GM18499 (cell line): ENCODE results near the gene TAS2R50.
"Not testable (repeated sequence)": the region's sequence is repeated elsewhere in the genome, so short reads cannot be mapped to it uniquely, and the experiment has no call there.

Experiments used
- ATAC-seq: cut with Tn5 transposase; IDR thresholded peaks from one replicate; pipeline ENCODE4 v1.9.1; 2021; ENCODE audit warnings: moderate number of reproducible peaks; ENCODE audit not compliant: insufficient read depth, unreplicated experiment

Gene TAS2R50

GRCh38 chr12:10986812-10987211, at the start of gene TAS2R50:
TAS2R50 (minus strand) TSS chr12:10986912; CDS start chr12:10986860, 52 bp downstream.
- no peak for ATAC-seq

GRCh38 chr12:11033959-11034358, 47.2 kb upstream of the TAS2R50 start:
- not testable (repeated sequence) for ATAC-seq

GRCh38 chr12:11031307-11031706, 44.6 kb upstream of the TAS2R50 start, which contains the start of gene TAS2R31:
TAS2R31 (minus strand) TSS chr12:11031407; CDS start chr12:11031335, 72 bp downstream.
- no peak for ATAC-seq

- ATAC-seq, result no peak
These were observed 39.4 kb upstream of the TAS2R50 start for GRCh38 chr12:11026118-11026517.

- ATAC-seq, result no peak
These were observed 36.7 kb upstream of the TAS2R50 start for GRCh38 chr12:11023387-11023786.

- no peak for ATAC-seq
These were observed 35.8 kb upstream of the TAS2R50 start, which contains the start of gene TAS2R19 for GRCh38 chr12:11022520-11022919. TAS2R19 (minus strand) TSS chr12:11022620; CDS start chr12:11022571, 49 bp downstream.

- ATAC-seq, result no peak
These were observed 30.2 kb upstream of the TAS2R50 start for GRCh38 chr12:11016937-11017336.

- no peak for ATAC-seq
These were observed 29.2 kb upstream of the TAS2R50 start for GRCh38 chr12:11015775-11016430.

GRCh38 chr12:11014234-11014633, 27.5 kb upstream of the TAS2R50 start:
- no peak for ATAC-seq

- ATAC-seq, result no peak
These were observed 20.9 kb upstream of the TAS2R50 start for GRCh38 chr12:11007608-11008007.

- no peak for ATAC-seq
These were observed 11.5 kb upstream of the TAS2R50 start, which contains the start of gene TAS2R20 for GRCh38 chr12:10998204-10998603. TAS2R20 (minus strand) TSS chr12:10998304; CDS start chr12:10997875, 429 bp downstream.

- no peak for ATAC-seq
These were observed 7.6 kb upstream of the TAS2R50 start for GRCh38 chr12:10994307-10994706.

GRCh38 chr12:10989107-10989506, 2.4 kb upstream of the TAS2R50 start:
- ATAC-seq, result no peak

GRCh38 chr12:10982244-10982643, 4.5 kb downstream of the TAS2R50 start:
- no peak for ATAC-seq

GRCh38 chr12:10974965-10975364, 11.7 kb downstream of the TAS2R50 start:
- no peak for ATAC-seq

- no peak for ATAC-seq
These were observed 17.8 kb downstream of the TAS2R50 start for GRCh38 chr12:10968765-10969456.

GRCh38 chr12:10967409-10967808, 19.3 kb downstream of the TAS2R50 start:
- no peak for ATAC-seq

GRCh38 chr12:10966314-10966713, 20.4 kb downstream of the TAS2R50 start:
- ATAC-seq, result no peak

GRCh38 chr12:10965476-10965875, 21.2 kb downstream of the TAS2R50 start:
- ATAC-seq, result no peak

- no peak for ATAC-seq
These were observed 26.5 kb downstream of the TAS2R50 start for GRCh38 chr12:10960211-10960610.

- no peak for ATAC-seq
These were observed 26.9 kb downstream of the TAS2R50 start for GRCh38 chr12:10959804-10960203.

- no peak for ATAC-seq
These were observed 29.0 kb downstream of the TAS2R50 start for GRCh38 chr12:10957741-10958140.
